ENCODE results near the gene COPZ1. TPM values are rescaled to one million over a fixed set of nuclear protein-coding genes. Genes with fewer than 3 reads are reported as not detected.
A peak's percentile ranks its signal among the peaks of the same experiment; 100 is the strongest.

The COPZ1 gene
- total and polyA plus RNA-seq, 9 of the 15 experiments (the other 6 are each of a cell fraction or from before 2014, with no cell fraction given): 137 to 487 (median 233) TPM

GRCh38 chr12:54286042-54287030 lies 38.6 kb upstream of the COPZ1 start (continued):
- TF ChIP-seq E2F8 (IDR thresholded peaks at IDR 0.05; ENCODE audit: low read depth, partially characterized antibody) (no peak), FOXO4 (CRISPR knock-in tag; IDR thresholded peaks at IDR 0.05) (no peak), ZNF592 (IDR thresholded peaks at IDR 0.05) (peak; percentile 16), CAMTA2 (CRISPR knock-in tag; conservative IDR thresholded peaks at IDR 0.05) (peak; percentile 72; the same call in 1 of the 2 replicates), SETDB1 (IDR thresholded peaks at IDR 0.05; ENCODE audit: low read length) (no peak), NCOA4 (IDR thresholded peaks at IDR 0.05; ENCODE audit: partially characterized antibody) (no peak), HMG20A (CRISPR knock-in tag; conservative IDR thresholded peaks at IDR 0.05) (no peak), ZKSCAN1 (IDR thresholded peaks at IDR 0.05; ENCODE audit: low read depth, low read length) (no peak)
